Fibroblast of skin of right quadriceps (primary cell): ENCODE data around the gene NKIRAS2.
A peak's percentile ranks its signal among the peaks of the same experiment; 100 is the strongest.

Source experiments
- DNase-seq: peaks from one replicate; pipeline ENCODE4 v3.0.0-alpha.2; 2013

NKIRAS2 gene

GRCh38 chr17:42027961-42028790 is 8.3 kb downstream of the NKIRAS2 start:
- no peak for DNase-seq

- DNase-seq: no peak
These were observed 8.9 kb downstream of the NKIRAS2 start for GRCh38 chr17:42028791-42029127.

GRCh38 chr17:42031584-42031983 is 11.7 kb downstream of the NKIRAS2 start:
- DNase-seq: no peak

- DNase-seq: no peak
These were observed 14.2 kb downstream of the NKIRAS2 start for GRCh38 chr17:42034059-42034458.

GRCh38 chr17:42038221-42038973 is 18.5 kb downstream of the NKIRAS2 start:
- no peak for DNase-seq

- no peak for DNase-seq
These were observed 20.2 kb downstream of the NKIRAS2 start for GRCh38 chr17:42039794-42040763.

GRCh38 chr17:42040818-42041217 is 20.9 kb downstream of the NKIRAS2 start:
- no peak for DNase-seq

- no peak for DNase-seq
These were observed 21.7 kb downstream of the NKIRAS2 start for GRCh38 chr17:42041619-42042018.

- no peak for DNase-seq
These were observed 22.9 kb downstream of the NKIRAS2 start for GRCh38 chr17:42042598-42043319.

GRCh38 chr17:42045719-42046118 is 25.8 kb downstream of the NKIRAS2 start:
- no peak for DNase-seq

- no peak for DNase-seq
These were observed 27.5 kb downstream of the NKIRAS2 start for GRCh38 chr17:42047343-42047742.

GRCh38 chr17:42049834-42050392 is 30.0 kb downstream of the NKIRAS2 start:
- DNase-seq: no peak

GRCh38 chr17:42050393-42051012 is 30.6 kb downstream of the NKIRAS2 start, which contains the start of gene C17orf113:
TSS of gene C17orf113 (minus strand) at chr17:42050601. CDS start at chr17:42043376, 7,225 bp downstream.
- DNase-seq: peak; percentile 25

GRCh38 chr17:42051013-42051400 is 31.1 kb downstream of the NKIRAS2 start:
- DNase-seq: no peak

- DNase-seq: no peak
These were observed 31.8 kb downstream of the NKIRAS2 start for GRCh38 chr17:42051645-42052044.

- DNase-seq: no peak
These were observed 32.5 kb downstream of the NKIRAS2 start for GRCh38 chr17:42052346-42052877.

- no peak for DNase-seq
These were observed 34.0 kb downstream of the NKIRAS2 start for GRCh38 chr17:42053731-42054500.

GRCh38 chr17:42055027-42055426 is 35.1 kb downstream of the NKIRAS2 start:
- no peak for DNase-seq

- DNase-seq: peak; percentile 17
These were observed 35.6 kb downstream of the NKIRAS2 start for GRCh38 chr17:42055496-42055895.

GRCh38 chr17:42056635-42057034 is 36.7 kb downstream of the NKIRAS2 start:
- DNase-seq: no peak
